KMS-11 (cell line): ENCODE measurements around the gene FHIT.

Source experiments
- H2AFZ ChIP-seq: fragments of 200-600 bp; sonication (generic); 2 replicates; pipeline ENCODE4 v1.6.1; 2016; ENCODE audit warnings: antibody characterized with exemption, mixed run types, low read depth
- H3K27ac ChIP-seq: fragments of 200-600 bp; sonication (generic); 2 replicates; pipeline ENCODE4 v1.6.1; 2016; ENCODE audit warnings: mild to moderate bottlenecking, mixed run types
- H3K27me3 ChIP-seq: fragments of 200-600 bp; sonication (generic); 2 replicates; pipeline ENCODE4 v1.6.1; 2017; ENCODE audit warnings: mild to moderate bottlenecking, low read depth, mixed run types, moderate library complexity; ENCODE audit not compliant: insufficient read depth
- H3K36me3 ChIP-seq: fragments of 200-600 bp; sonication (generic); 2 replicates; pipeline ENCODE4 v1.6.1; 2017; ENCODE audit warnings: mild to moderate bottlenecking, mixed run types; ENCODE audit not compliant: insufficient read depth
- H3K4me1 ChIP-seq: fragments of 200-600 bp; sonication (generic); 2 replicates; pipeline ENCODE4 v1.6.1; 2016; ENCODE audit warnings: mild to moderate bottlenecking, low read depth, mixed run types; ENCODE audit not compliant: poor library complexity, severe bottlenecking
- H3K4me2 ChIP-seq: fragments of 200-600 bp; sonication (generic); 2 replicates; pipeline ENCODE4 v1.7.0; 2016; ENCODE audit warnings: mild to moderate bottlenecking, mixed run types
- H3K4me3 ChIP-seq: fragments of 200-600 bp; sonication (generic); IDR thresholded peaks from 2 replicates; pipeline ENCODE4 v1.6.1; 2017; ENCODE audit warnings: low read depth, low read length, mixed read lengths; ENCODE audit not compliant: insufficient read depth
- H3K79me2 ChIP-seq: fragments of 200-600 bp; sonication (generic); 2 replicates; pipeline ENCODE4 v1.6.1; 2016; ENCODE audit warnings: low read depth, mixed run types; ENCODE audit not compliant: insufficient read depth
- H3K9ac ChIP-seq: fragments of 200-600 bp; sonication (generic); 2 replicates; pipeline ENCODE4 v1.6.1; 2016; ENCODE audit warnings: mild to moderate bottlenecking, mixed run types
- H4K20me1 ChIP-seq: fragments of 200-600 bp; sonication (generic); 2 replicates; pipeline ENCODE4 v1.6.1; 2016; ENCODE audit warnings: mild to moderate bottlenecking, mixed run types; ENCODE audit not compliant: insufficient read depth
- CTCF ChIP-seq: fragments of 200-600 bp; sonication (generic); conservative IDR thresholded peaks from 2 replicates; pipeline ENCODE4 v1.6.1; 2017; ENCODE audit warnings: low read depth, mild to moderate bottlenecking, antibody characterized with exemption, low read length, moderate library complexity, mixed read lengths

Gene FHIT

GRCh38 chr3:60185161-60185560 is 1066.1 kb downstream of the FHIT start:
- no peak overlapping the region for H3K4me2 ChIP-seq
- no peaks in the 10 kb centered on the region for H3K36me3 ChIP-seq
- H4K20me1 ChIP-seq = no peaks in the 10 kb centered on the region
- H3K9ac ChIP-seq = no peak overlapping the region
- no peak for TF ChIP-seq CTCF
- H3K27me3 ChIP-seq = no peaks in the 10 kb centered on the region
- H2AFZ ChIP-seq = no peak overlapping the region
- H3K27ac ChIP-seq = no peak overlapping the region
- no peaks in the 10 kb centered on the region for H3K79me2 ChIP-seq
- H3K4me1 ChIP-seq = no peaks in the 10 kb centered on the region
- no peak overlapping the region for H3K4me3 ChIP-seq

GRCh38 chr3:60182697-60183096 is 1068.6 kb downstream of the FHIT start:
- Histone ChIP-seq H3K4me1 (no peaks in the 10 kb centered on the region), H3K4me3 (no peak overlapping the region), H3K9ac (no peak overlapping the region), H3K27me3 (no peaks in the 10 kb centered on the region), H2AFZ (no peak overlapping the region), H3K36me3 (no peaks in the 10 kb centered on the region), H3K27ac (no peak overlapping the region), H3K79me2 (no peaks in the 10 kb centered on the region), H4K20me1 (no peaks in the 10 kb centered on the region), H3K4me2 (no peak overlapping the region)
- no peak for TF ChIP-seq CTCF

- no peak overlapping the region for H3K4me2 ChIP-seq
- no peaks in the 10 kb centered on the region for H3K36me3 ChIP-seq
- no peak overlapping the region for H3K9ac ChIP-seq
- no peak overlapping the region for H3K4me3 ChIP-seq
- no peaks in the 10 kb centered on the region for H3K79me2 ChIP-seq
- H3K27me3 ChIP-seq = no peaks in the 10 kb centered on the region
- H3K27ac ChIP-seq = no peak overlapping the region
- TF ChIP-seq CTCF = no peak
- H4K20me1 ChIP-seq = no peaks in the 10 kb centered on the region
- H3K4me1 ChIP-seq = no peaks in the 10 kb centered on the region
- no peak overlapping the region for H2AFZ ChIP-seq
Observed at GRCh38 chr3:60178931-60179653, 1072.2 kb downstream of the FHIT start.

- H3K36me3 ChIP-seq = no peaks in the 10 kb centered on the region
- no peaks in the 10 kb centered on the region for H3K4me1 ChIP-seq
- no peaks in the 10 kb centered on the region for H3K27me3 ChIP-seq
- no peak overlapping the region for H3K4me2 ChIP-seq
- no peak overlapping the region for H3K27ac ChIP-seq
- no peak overlapping the region for H2AFZ ChIP-seq
- no peak overlapping the region for H3K9ac ChIP-seq
- no peak overlapping the region for H3K4me3 ChIP-seq
- H4K20me1 ChIP-seq = no peaks in the 10 kb centered on the region
- H3K79me2 ChIP-seq = no peaks in the 10 kb centered on the region
- no peak for TF ChIP-seq CTCF
Observed at GRCh38 chr3:60177726-60178125, 1073.5 kb downstream of the FHIT start.
